ENCODE data around the gene CTSO.

DNA sequence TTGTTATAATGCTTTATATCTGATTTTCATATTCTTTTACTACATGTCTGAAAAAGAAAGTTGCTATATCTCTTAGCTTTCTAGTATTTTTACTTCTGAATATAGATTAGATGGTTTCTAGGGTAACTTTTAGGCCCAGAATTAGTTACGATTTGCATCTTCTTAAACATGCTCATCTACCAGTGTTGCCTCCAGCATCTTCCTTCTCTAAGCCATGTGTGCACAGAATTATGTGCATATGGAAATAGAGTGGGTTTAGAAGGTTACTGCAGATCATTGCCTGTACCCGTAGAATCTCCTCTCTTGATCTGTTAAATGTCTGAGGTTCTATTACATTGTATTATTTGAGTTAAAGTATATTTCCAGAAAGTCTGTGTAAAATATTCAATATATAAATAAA, 52.7 kb downstream of the CTSO start:
- no peak for TF ChIP-seq POLR2AphosphoS5 (IDR thresholded peaks at IDR 0.05; ENCODE audit: low read depth, low read length)
- TF ChIP-seq POLR2A (IDR thresholded peaks at IDR 0.05; ENCODE audit: low read depth, low read length): no peak
- no peak for TF ChIP-seq TAF1 (IDR thresholded peaks at IDR 0.05; ENCODE audit: low read depth, low read length)
- no peak for TF ChIP-seq SPI1 (IDR thresholded peaks at IDR 0.05; ENCODE audit: low read depth, low read length)
- no peak for TF ChIP-seq PAX5 (IDR thresholded peaks at IDR 0.05; ENCODE audit: insufficient read depth, low read length, severe bottlenecking)
- TF ChIP-seq POU2F2 (IDR thresholded peaks at IDR 0.05; ENCODE audit: low read depth, low read length): no peak

Data from GM12891 (cell line).